ENCODE measurements around the gene FRMD7. TPM values are rescaled to one million over a fixed set of nuclear protein-coding genes. Genes with fewer than 3 reads are reported as not detected.

Gene FRMD7
- total and polyA plus RNA-seq, 10 of the 15 experiments (the other 5 are each of a cell fraction or from before 2014, with no cell fraction given): 0.03 to 0.94 TPM; not detected in 8

DNA sequence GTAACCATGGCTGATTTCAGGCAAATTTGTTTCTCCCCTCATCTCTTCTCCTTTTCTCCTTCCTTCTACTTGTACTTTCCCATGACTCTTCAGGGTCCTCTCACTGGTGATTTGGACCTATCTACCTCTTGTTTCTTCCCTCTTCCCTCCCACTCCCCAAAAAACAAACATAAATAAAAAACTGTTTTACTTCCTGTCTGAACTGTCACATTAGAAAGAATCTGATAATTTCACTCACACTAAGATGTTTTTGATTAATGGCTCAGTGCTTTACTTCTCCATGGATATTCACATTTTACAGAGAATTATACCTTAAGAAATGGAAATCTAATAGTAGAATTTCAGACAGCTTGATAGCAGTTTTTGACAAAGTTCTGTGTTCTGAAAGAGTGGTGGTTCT lies 97.6 kb downstream of the FRMD7 start (continued):
- TF ChIP-seq ZNF687 (IDR thresholded peaks at IDR 0.05) (no peak), PBX3 (IDR thresholded peaks at IDR 0.05; ENCODE audit: insufficient replicate concordance, low read depth, low read length) (no peak), NFYB (IDR thresholded peaks at IDR 0.05; ENCODE audit: insufficient read depth, low read depth, low read length) (no peak), RUNX3 (IDR thresholded peaks at IDR 0.05; ENCODE audit: low read length) (no peak), ESRRA (IDR thresholded peaks at IDR 0.05; ENCODE audit: low read length) (no peak)
- TF ChIP-seq, protein P1, sequence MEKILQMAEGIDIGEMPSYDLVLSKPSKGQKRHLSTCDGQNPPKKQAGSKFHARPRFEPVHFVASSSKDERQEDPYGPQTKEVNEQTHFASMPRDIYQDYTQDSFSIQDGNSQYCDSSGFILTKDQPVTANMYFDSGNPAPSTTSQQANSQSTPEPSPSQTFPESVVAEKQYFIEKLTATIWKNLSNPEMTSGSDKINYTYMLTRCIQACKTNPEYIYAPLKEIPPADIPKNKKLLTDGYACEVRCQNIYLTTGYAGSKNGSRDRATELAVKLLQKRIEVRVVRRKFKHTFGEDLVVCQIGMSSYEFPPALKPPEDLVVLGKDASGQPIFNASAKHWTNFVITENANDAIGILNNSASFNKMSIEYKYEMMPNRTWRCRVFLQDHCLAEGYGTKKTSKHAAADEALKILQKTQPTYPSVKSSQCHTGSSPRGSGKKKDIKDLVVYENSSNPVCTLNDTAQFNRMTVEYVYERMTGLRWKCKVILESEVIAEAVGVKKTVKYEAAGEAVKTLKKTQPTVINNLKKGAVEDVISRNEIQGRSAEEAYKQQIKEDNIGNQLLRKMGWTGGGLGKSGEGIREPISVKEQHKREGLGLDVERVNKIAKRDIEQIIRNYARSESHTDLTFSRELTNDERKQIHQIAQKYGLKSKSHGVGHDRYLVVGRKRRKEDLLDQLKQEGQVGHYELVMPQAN (conservative IDR thresholded peaks at IDR 0.05): no peak

Other genes starting within 250 kb of the FRMD7 start
- 57.0 and 75.4 TPM in 2 replicates for gene STK26, start 104.7 kb downstream of the FRMD7 start, total RNA-seq (2014; rRNA removed)
- gene STK26, start 104.7 kb downstream of the FRMD7 start, total RNA-seq (2014; rRNA removed; fragmentation: Illumina TruSeq; extraction: Trizol): 76.9 and 78.6 TPM in 2 replicates
- 53.0 and 56.9 TPM in 2 replicates for gene STK26, start 104.7 kb downstream of the FRMD7 start, total RNA-seq (2021)
- gene STK26, start 104.7 kb downstream of the FRMD7 start, polyA plus RNA-seq (2011; rRNA removed): 60.8 and 97.1 TPM in 2 replicates
- gene STK26, start 104.7 kb downstream of the FRMD7 start, polyA plus RNA-seq (2014; fragmentation: Illumina TruSeq; extraction: Trizol): 70.5 and 98.6 TPM in 2 replicates
- 10 to 100 TPM; 30.4 to 34.9 TPM for gene STK26, start 104.7 kb downstream of the FRMD7 start, polyA plus RNA-seq (2014; fragmentation: Nextera tagmentation; extraction: Ambion mirVana)
- 35.4 and 40.2 TPM in 2 replicates for gene STK26, start 104.7 kb downstream of the FRMD7 start, polyA plus RNA-seq (2014; rRNA removed)
- gene STK26, start 104.7 kb downstream of the FRMD7 start, polyA plus RNA-seq (2016; fragmentation: Nextera tagmentation; extraction: Ambion mirVana): 10 to 100 TPM; 60.7 to 67.0 TPM
- gene RAP2C, start 91.4 kb upstream of the FRMD7 start, total RNA-seq (2014; rRNA removed): 17.1 and 20.6 TPM in 2 replicates
- gene RAP2C, start 91.4 kb upstream of the FRMD7 start, total RNA-seq (2014; rRNA removed; fragmentation: Illumina TruSeq; extraction: Trizol): 31.3 and 32.0 TPM in 2 replicates
- 32.1 and 35.9 TPM in 2 replicates for gene RAP2C, start 91.4 kb upstream of the FRMD7 start, total RNA-seq (2021)
- 23.9 and 39.5 TPM in 2 replicates for gene RAP2C, start 91.4 kb upstream of the FRMD7 start, polyA plus RNA-seq (2011; rRNA removed)
- 27.0 and 38.0 TPM in 2 replicates for gene RAP2C, start 91.4 kb upstream of the FRMD7 start, polyA plus RNA-seq (2014; fragmentation: Illumina TruSeq; extraction: Trizol)
- 10 to 100 TPM; 20.3 to 27.4 TPM for gene RAP2C, start 91.4 kb upstream of the FRMD7 start, polyA plus RNA-seq (2014; fragmentation: Nextera tagmentation; extraction: Ambion mirVana)
- 16.0 and 20.0 TPM in 2 replicates for gene RAP2C, start 91.4 kb upstream of the FRMD7 start, polyA plus RNA-seq (2014; rRNA removed)
- gene RAP2C, start 91.4 kb upstream of the FRMD7 start, polyA plus RNA-seq (2016; fragmentation: Nextera tagmentation; extraction: Ambion mirVana): 10 to 100 TPM; 23.1 to 29.6 TPM